Measurements from ENCODE around the gene C1QTNF6.

C1QTNF6 gene

GRCh38 chr22:37160027-37160426 is 28.0 kb downstream of the C1QTNF6 start:
- no peak for DNase-seq

GRCh38 chr22:37158963-37159290 is 29.1 kb downstream of the C1QTNF6 start:
- no peak for DNase-seq

- no peak for DNase-seq
Observed at GRCh38 chr22:37157516-37158285, 30.3 kb downstream of the C1QTNF6 start.

GRCh38 chr22:37156686-37157435 is 31.2 kb downstream of the C1QTNF6 start:
- no peak for DNase-seq

- DNase-seq, result no peak
Observed at GRCh38 chr22:37155971-37156370, 32.1 kb downstream of the C1QTNF6 start.

GRCh38 chr22:37154925-37155712 is 32.9 kb downstream of the C1QTNF6 start:
- no peak for DNase-seq

- no peak for DNase-seq
Observed at GRCh38 chr22:37153901-37154300, 34.1 kb downstream of the C1QTNF6 start.

GRCh38 chr22:37151401-37151800 is 36.6 kb downstream of the C1QTNF6 start:
- no peak for DNase-seq

- DNase-seq, result no peak
Observed at GRCh38 chr22:37150701-37151100, 37.3 kb downstream of the C1QTNF6 start.

- DNase-seq, result no peak
Observed at GRCh38 chr22:37148742-37149665, 39.0 kb downstream of the C1QTNF6 start.

GRCh38 chr22:37148031-37148651 is 39.9 kb downstream of the C1QTNF6 start:
- DNase-seq, result peak; percentile 49

GRCh38 chr22:37147186-37147990 is 40.7 kb downstream of the C1QTNF6 start:
- DNase-seq, result peak; percentile 40

- DNase-seq, result no peak
Observed at GRCh38 chr22:37146507-37147180, 41.4 kb downstream of the C1QTNF6 start.

- DNase-seq, result no peak
Observed at GRCh38 chr22:37146051-37146385, 42.0 kb downstream of the C1QTNF6 start.

GRCh38 chr22:37145180-37146050 is 42.6 kb downstream of the C1QTNF6 start:
- DNase-seq, result no peak

GRCh38 chr22:37144180-37144554 is 43.9 kb downstream of the C1QTNF6 start:
- no peak for DNase-seq

- no peak for DNase-seq
Observed at GRCh38 chr22:37141971-37142370, 46.1 kb downstream of the C1QTNF6 start.

- DNase-seq, result no peak
Observed at GRCh38 chr22:37141476-37141875, 46.6 kb downstream of the C1QTNF6 start.

GRCh38 chr22:37140686-37141323 is 47.2 kb downstream of the C1QTNF6 start:
- DNase-seq, result no peak

Measured in CD4-positive, alpha-beta T cell treated with Interleukin-17A for 1 hour (primary cell).